Measurements from ENCODE around the gene CACNA2D2. TPM values are rescaled to one million over a fixed set of nuclear protein-coding genes. Genes with fewer than 3 reads are reported as not detected.
A peak's percentile ranks its signal among the peaks of the same experiment; 100 is the strongest.

Gene CACNA2D2
- total RNA-seq, 1 experiment from 2014 or later = 22.0 TPM

DNA sequence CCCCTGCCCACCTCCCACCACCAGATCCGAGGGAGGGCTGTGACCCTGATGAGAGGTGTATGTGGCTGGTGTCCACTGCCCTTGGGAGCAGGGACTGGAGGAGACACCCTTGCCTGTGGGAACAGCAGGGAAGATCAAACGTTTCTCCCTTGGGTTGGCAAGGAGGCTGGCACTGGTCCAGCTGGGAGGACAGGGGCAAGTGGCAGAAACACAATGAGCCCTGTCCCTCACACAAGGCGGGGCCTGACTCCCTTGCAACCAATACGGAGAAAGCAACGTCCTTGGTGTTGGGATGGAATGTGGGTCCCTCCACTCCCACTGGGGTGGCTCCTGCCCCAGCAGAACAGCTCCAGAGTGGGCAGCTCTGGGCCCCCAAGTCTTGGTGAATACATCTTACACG is 186.1 kb downstream of the CACNA2D2 start (continued):
- TF ChIP-seq, protein P1, sequence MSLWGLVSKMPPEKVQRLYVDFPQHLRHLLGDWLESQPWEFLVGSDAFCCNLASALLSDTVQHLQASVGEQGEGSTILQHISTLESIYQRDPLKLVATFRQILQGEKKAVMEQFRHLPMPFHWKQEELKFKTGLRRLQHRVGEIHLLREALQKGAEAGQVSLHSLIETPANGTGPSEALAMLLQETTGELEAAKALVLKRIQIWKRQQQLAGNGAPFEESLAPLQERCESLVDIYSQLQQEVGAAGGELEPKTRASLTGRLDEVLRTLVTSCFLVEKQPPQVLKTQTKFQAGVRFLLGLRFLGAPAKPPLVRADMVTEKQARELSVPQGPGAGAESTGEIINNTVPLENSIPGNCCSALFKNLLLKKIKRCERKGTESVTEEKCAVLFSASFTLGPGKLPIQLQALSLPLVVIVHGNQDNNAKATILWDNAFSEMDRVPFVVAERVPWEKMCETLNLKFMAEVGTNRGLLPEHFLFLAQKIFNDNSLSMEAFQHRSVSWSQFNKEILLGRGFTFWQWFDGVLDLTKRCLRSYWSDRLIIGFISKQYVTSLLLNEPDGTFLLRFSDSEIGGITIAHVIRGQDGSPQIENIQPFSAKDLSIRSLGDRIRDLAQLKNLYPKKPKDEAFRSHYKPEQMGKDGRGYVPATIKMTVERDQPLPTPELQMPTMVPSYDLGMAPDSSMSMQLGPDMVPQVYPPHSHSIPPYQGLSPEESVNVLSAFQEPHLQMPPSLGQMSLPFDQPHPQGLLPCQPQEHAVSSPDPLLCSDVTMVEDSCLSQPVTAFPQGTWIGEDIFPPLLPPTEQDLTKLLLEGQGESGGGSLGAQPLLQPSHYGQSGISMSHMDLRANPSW (CRISPR knock-in tag; conservative IDR thresholded peaks at IDR 0.05; ENCODE audit: low read depth) = no peak
- no peak for TF ChIP-seq ZNF219 (CRISPR knock-in tag; IDR thresholded peaks at IDR 0.05; ENCODE audit: borderline replicate concordance)
- TF ChIP-seq FOXJ3 (CRISPR knock-in tag; IDR thresholded peaks at IDR 0.05; ENCODE audit: borderline replicate concordance) = no peak

DNA sequence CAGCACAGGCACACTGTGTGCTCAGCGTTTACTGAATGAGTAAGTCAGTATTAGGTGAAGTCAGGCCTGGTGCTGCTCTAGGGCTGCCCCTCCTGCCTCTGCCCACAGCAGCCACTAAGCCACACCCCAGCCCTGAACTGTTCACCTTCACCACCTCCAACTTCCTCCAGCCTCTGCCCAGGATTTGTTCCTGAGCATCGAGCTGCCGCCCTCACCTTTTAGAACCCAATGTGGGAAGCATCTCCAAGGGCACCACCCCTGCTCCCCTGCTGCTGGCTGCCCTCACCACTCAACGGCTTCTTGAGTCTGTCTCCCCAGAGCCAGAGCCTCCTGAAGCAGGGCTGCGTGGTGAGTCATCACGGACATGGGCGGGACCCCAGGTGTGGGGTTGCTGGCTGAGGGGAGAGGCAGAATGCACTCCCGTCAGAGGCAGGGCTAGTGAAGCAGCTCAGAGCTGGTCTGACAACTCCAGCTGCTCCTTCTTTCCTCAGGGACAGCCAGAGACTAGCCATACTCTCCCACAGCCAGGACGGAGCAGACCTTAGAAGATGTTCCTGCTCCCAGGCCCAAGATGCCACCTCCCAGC is 186.7 kb downstream of the CACNA2D2 start:
- ChIA-PET CTCF (interaction anchor here (2.1 kb wide), 1 partner anchor 14 kb away, joined by 4 read pairs; the partner anchor contains the start of gene HYAL1), POLR2A (interaction anchor here (0.6 kb wide), 1 partner anchor 68 kb away, joined by 3 read pairs; no protein-coding TSS in a partner anchor)
- ATAC-seq (no peak), DNase-seq (ENCODE audit: low spot score) (no peak)
- Mint-ChIP-seq H3K36me3 (peaks cover 46% of the 10 kb centered on the region), H3K9me3 (peaks cover 5% of the 10 kb centered on the region; the same call in 1 of the 2 replicates), H3K4me3 (no peak overlapping the region), H3K27ac (peak overlapping the region; percentile 42), H3K27me3 (ENCODE audit: low read depth) (no peaks in the 10 kb centered on the region), H3K4me1 (peaks cover 17% of the 10 kb centered on the region)
- TF ChIP-seq CREB1 (CRISPR knock-in tag; IDR thresholded peaks at IDR 0.05) (no peak), SOX15 (CRISPR knock-in tag; IDR thresholded peaks at IDR 0.05) (no peak), TEAD4 (CRISPR knock-in tag; IDR thresholded peaks at IDR 0.05) (no peak), ZNF138 (CRISPR knock-in tag; conservative IDR thresholded peaks at IDR 0.05) (no peak), ESRRA (CRISPR knock-in tag; IDR thresholded peaks at IDR 0.05; ENCODE audit: borderline replicate concordance) (no peak), OVOL2 (CRISPR knock-in tag; IDR thresholded peaks at IDR 0.05; ENCODE audit: borderline replicate concordance) (no peak), NR2C2 (CRISPR knock-in tag; IDR thresholded peaks at IDR 0.05) (no peak), SMAD4 (CRISPR knock-in tag; IDR thresholded peaks at IDR 0.05) (no peak), PRRX2 (CRISPR knock-in tag; IDR thresholded peaks at IDR 0.05) (no peak), MXD4 (CRISPR knock-in tag; IDR thresholded peaks at IDR 0.05; ENCODE audit: borderline replicate concordance) (no peak)
- TF ChIP-seq, protein P2, sequence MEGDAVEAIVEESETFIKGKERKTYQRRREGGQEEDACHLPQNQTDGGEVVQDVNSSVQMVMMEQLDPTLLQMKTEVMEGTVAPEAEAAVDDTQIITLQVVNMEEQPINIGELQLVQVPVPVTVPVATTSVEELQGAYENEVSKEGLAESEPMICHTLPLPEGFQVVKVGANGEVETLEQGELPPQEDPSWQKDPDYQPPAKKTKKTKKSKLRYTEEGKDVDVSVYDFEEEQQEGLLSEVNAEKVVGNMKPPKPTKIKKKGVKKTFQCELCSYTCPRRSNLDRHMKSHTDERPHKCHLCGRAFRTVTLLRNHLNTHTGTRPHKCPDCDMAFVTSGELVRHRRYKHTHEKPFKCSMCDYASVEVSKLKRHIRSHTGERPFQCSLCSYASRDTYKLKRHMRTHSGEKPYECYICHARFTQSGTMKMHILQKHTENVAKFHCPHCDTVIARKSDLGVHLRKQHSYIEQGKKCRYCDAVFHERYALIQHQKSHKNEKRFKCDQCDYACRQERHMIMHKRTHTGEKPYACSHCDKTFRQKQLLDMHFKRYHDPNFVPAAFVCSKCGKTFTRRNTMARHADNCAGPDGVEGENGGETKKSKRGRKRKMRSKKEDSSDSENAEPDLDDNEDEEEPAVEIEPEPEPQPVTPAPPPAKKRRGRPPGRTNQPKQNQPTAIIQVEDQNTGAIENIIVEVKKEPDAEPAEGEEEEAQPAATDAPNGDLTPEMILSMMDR (IDR thresholded peaks at IDR 0.05) = no peak
- TF ChIP-seq, protein P3, sequence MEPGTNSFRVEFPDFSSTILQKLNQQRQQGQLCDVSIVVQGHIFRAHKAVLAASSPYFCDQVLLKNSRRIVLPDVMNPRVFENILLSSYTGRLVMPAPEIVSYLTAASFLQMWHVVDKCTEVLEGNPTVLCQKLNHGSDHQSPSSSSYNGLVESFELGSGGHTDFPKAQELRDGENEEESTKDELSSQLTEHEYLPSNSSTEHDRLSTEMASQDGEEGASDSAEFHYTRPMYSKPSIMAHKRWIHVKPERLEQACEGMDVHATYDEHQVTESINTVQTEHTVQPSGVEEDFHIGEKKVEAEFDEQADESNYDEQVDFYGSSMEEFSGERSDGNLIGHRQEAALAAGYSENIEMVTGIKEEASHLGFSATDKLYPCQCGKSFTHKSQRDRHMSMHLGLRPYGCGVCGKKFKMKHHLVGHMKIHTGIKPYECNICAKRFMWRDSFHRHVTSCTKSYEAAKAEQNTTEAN (CRISPR knock-in tag; IDR thresholded peaks at IDR 0.05) = no peak
- TF ChIP-seq, protein P4, sequence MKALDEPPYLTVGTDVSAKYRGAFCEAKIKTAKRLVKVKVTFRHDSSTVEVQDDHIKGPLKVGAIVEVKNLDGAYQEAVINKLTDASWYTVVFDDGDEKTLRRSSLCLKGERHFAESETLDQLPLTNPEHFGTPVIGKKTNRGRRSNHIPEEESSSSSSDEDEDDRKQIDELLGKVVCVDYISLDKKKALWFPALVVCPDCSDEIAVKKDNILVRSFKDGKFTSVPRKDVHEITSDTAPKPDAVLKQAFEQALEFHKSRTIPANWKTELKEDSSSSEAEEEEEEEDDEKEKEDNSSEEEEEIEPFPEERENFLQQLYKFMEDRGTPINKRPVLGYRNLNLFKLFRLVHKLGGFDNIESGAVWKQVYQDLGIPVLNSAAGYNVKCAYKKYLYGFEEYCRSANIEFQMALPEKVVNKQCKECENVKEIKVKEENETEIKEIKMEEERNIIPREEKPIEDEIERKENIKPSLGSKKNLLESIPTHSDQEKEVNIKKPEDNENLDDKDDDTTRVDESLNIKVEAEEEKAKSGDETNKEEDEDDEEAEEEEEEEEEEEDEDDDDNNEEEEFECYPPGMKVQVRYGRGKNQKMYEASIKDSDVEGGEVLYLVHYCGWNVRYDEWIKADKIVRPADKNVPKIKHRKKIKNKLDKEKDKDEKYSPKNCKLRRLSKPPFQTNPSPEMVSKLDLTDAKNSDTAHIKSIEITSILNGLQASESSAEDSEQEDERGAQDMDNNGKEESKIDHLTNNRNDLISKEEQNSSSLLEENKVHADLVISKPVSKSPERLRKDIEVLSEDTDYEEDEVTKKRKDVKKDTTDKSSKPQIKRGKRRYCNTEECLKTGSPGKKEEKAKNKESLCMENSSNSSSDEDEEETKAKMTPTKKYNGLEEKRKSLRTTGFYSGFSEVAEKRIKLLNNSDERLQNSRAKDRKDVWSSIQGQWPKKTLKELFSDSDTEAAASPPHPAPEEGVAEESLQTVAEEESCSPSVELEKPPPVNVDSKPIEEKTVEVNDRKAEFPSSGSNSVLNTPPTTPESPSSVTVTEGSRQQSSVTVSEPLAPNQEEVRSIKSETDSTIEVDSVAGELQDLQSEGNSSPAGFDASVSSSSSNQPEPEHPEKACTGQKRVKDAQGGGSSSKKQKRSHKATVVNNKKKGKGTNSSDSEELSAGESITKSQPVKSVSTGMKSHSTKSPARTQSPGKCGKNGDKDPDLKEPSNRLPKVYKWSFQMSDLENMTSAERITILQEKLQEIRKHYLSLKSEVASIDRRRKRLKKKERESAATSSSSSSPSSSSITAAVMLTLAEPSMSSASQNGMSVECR (CRISPR knock-in tag; IDR thresholded peaks at IDR 0.05; ENCODE audit: borderline replicate concordance) = no peak
- TF ChIP-seq, protein P5, sequence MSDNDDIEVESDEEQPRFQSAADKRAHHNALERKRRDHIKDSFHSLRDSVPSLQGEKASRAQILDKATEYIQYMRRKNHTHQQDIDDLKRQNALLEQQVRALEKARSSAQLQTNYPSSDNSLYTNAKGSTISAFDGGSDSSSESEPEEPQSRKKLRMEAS (CRISPR knock-in tag; IDR thresholded peaks at IDR 0.05) = no peak
- TF ChIP-seq, protein P6, sequence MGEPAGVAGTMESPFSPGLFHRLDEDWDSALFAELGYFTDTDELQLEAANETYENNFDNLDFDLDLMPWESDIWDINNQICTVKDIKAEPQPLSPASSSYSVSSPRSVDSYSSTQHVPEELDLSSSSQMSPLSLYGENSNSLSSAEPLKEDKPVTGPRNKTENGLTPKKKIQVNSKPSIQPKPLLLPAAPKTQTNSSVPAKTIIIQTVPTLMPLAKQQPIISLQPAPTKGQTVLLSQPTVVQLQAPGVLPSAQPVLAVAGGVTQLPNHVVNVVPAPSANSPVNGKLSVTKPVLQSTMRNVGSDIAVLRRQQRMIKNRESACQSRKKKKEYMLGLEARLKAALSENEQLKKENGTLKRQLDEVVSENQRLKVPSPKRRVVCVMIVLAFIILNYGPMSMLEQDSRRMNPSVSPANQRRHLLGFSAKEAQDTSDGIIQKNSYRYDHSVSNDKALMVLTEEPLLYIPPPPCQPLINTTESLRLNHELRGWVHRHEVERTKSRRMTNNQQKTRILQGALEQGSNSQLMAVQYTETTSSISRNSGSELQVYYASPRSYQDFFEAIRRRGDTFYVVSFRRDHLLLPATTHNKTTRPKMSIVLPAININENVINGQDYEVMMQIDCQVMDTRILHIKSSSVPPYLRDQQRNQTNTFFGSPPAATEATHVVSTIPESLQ (CRISPR knock-in tag; IDR thresholded peaks at IDR 0.05) = no peak
- TF ChIP-seq, protein P7, sequence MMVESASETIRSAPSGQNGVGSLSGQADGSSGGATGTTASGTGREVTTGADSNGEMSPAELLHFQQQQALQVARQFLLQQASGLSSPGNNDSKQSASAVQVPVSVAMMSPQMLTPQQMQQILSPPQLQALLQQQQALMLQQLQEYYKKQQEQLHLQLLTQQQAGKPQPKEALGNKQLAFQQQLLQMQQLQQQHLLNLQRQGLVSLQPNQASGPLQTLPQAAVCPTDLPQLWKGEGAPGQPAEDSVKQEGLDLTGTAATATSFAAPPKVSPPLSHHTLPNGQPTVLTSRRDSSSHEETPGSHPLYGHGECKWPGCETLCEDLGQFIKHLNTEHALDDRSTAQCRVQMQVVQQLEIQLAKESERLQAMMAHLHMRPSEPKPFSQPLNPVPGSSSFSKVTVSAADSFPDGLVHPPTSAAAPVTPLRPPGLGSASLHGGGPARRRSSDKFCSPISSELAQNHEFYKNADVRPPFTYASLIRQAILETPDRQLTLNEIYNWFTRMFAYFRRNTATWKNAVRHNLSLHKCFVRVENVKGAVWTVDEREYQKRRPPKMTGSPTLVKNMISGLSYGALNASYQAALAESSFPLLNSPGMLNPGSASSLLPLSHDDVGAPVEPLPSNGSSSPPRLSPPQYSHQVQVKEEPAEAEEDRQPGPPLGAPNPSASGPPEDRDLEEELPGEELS (CRISPR knock-in tag; IDR thresholded peaks at IDR 0.05) = no peak
